ENCODE data around the gene BDKRB1.

Gene BDKRB1

DNA sequence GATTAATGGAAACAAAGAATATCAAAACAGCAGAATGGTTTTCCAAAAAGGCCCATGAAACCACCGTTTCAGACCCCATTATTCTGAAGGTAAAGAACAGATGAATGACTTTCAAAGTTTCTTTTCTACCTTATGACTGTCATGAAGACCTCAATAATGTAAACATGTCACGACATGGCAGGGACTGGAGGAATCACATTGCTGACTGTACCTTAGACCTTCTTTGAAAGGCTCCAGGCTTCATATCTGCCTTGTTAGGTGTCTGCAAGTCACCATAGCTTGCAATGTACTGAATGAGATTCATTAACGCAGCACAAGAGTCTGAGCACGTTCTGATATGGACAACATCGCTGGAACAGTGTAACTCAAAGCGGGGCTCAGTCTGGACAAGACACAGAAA lies 54.9 kb downstream of the BDKRB1 start:
- Histone ChIP-seq H3K4me2 (no peak overlapping the region), H3K9ac (no peak overlapping the region), H3K27me3 (ENCODE audit: insufficient read depth, low read depth) (no peaks in the 10 kb centered on the region), H3K27ac (no peak overlapping the region), H3K4me1 (ENCODE audit: low read depth, poor library complexity, severe bottlenecking) (no peaks in the 10 kb centered on the region), H4K20me1 (ENCODE audit: insufficient read depth) (no peaks in the 10 kb centered on the region), H3K4me3 (IDR thresholded peaks at IDR 0.05; ENCODE audit: insufficient read depth, low read depth, low read length) (no peak overlapping the region), H3K79me2 (ENCODE audit: insufficient read depth, low read depth) (no peaks in the 10 kb centered on the region), H2AFZ (ENCODE audit: low read depth) (no peak overlapping the region), H3K36me3 (ENCODE audit: insufficient read depth) (no peaks in the 10 kb centered on the region)
- no peak for TF ChIP-seq CTCF (conservative IDR thresholded peaks at IDR 0.05; ENCODE audit: low read depth, low read length)
